Transverse colon (tissue), 4 donors: Measurements from ENCODE around the gene HSPB1. TPM values are rescaled to one million over a fixed set of nuclear protein-coding genes. Genes with fewer than 3 reads are reported as not detected.

Experiments
- DNase-seq: peaks from one replicate; pipeline ENCODE4 v3.0.0-alpha.2; 2019
- H3K27ac ChIP-seq, 4 donors: fragments of 200-600 bp; sonication (generic); 2 replicates each; pipeline ENCODE4 v1.5.1; 2016 to 2018; ENCODE audit warnings: inconsistent platforms in 4 of 4
- H3K27me3 ChIP-seq: fragments of 200-600 bp; sonication (generic); 2 replicates; pipeline ENCODE4 v1.5.1; 2017; ENCODE audit warnings: inconsistent platforms
- H3K36me3 ChIP-seq, 4 donors: fragments of 200-600 bp; sonication (generic); 2 replicates each; pipeline ENCODE4 v1.5.1; 2017 to 2019; ENCODE audit warnings: inconsistent platforms in 4 of 4
- H3K4me1 ChIP-seq, 4 donors: fragments of 200-600 bp; sonication (generic); 2 replicates each; pipeline ENCODE4 v1.5.1; 2017 to 2020; ENCODE audit warnings: inconsistent platforms in 4 of 4
- H3K4me3 ChIP-seq, 4 donors: fragments of 200-600 bp; sonication (generic); 1 replicate in 1 of 4; 2 replicates in 3 of 4; pipeline versions ENCODE4 v1.5.1 to v1.6.1; 2017 to 2019; ENCODE audit warnings: inconsistent platforms in 4 of 4
- H3K9me3 ChIP-seq, 2 donors: fragments of 200-600 bp; sonication (generic); 2 replicates each; pipeline ENCODE4 v1.5.1; 2017 to 2019; ENCODE audit warnings: inconsistent platforms in 2 of 2
- EP300 ChIP-seq: sonication (generic); formaldehyde crosslinking; IDR thresholded peaks from one replicate; pipeline ENCODE4 v1.6.1; 2017; ENCODE audit warnings: antibody characterized with exemption, low read depth
- POLR2A ChIP-seq: fragments of 450-650 bp; IDR thresholded peaks from one replicate; pipeline ENCODE4 v1.6.1; 2016; ENCODE audit warnings: antibody characterized with exemption, mild to moderate bottlenecking, moderate library complexity
- POLR2AphosphoS5 ChIP-seq, 3 donors: sonication (generic); formaldehyde crosslinking; IDR thresholded peaks; one replicate each; pipeline ENCODE4 v1.6.1; 2016; ENCODE audit warnings: antibody characterized with exemption in 3 of 3
- WGBS, 2 donors: methylation state at CpG; one replicate each; pipeline ENCODE4 v1.1.5; 2018; ENCODE audit warnings: low coverage in 1 of 2; 5-methylcytosine and 5-hydroxymethylcytosine counted together
- in situ Hi-C, 4 donors: fragments of 200-750 bp; cut with MboI; loops; one replicate each; pipeline versions ENCODE4 v1.15.0 to v1.15.1; 2017; ENCODE audit warnings: low sequenced_read_pairs in 3 of 4, low pct_ligation_motif_present in 1 of 4, low pct_unique_long_range_greater_than_20kb in 1 of 4
- intact Hi-C: fragments of 100-400 bp; cut with DNase I; formaldehyde crosslinking; loops from one replicate; pipeline ENCODE4 v1.15.1; 2023; ENCODE audit warnings: low total_unique reads
- total RNA-seq, 4 donors: library from RNA; depleted of rRNA; stranded (reverse); fragments of >200 nt; gene quantifications; one replicate each; pipeline ENCODE4 v1.1.0, GENCODE V29; 2016
- TF ChIP-seq, protein P1 (sequence below), 5 experiments: fragments of 200-600 bp in 3 of 5; fragments of 450-650 bp in 2 of 5; sonication (generic) in 3 of 5; IDR thresholded peaks; 1 replicate in 2 of 5; 2 replicates in 3 of 5; pipeline ENCODE4 v1.5.1; 2016 to 2017; ENCODE audit warnings: antibody characterized with exemption in 5 of 5, inconsistent platforms in 3 of 5, mild to moderate bottlenecking in 2 of 5, moderate library complexity in 1 of 5

Gene HSPB1
- 1,000 to 10,000 TPM in 1 of 4 donors, 100 to 1,000 TPM in 3; 387 to 1,086 (median 519) TPM for total RNA-seq

DNA sequence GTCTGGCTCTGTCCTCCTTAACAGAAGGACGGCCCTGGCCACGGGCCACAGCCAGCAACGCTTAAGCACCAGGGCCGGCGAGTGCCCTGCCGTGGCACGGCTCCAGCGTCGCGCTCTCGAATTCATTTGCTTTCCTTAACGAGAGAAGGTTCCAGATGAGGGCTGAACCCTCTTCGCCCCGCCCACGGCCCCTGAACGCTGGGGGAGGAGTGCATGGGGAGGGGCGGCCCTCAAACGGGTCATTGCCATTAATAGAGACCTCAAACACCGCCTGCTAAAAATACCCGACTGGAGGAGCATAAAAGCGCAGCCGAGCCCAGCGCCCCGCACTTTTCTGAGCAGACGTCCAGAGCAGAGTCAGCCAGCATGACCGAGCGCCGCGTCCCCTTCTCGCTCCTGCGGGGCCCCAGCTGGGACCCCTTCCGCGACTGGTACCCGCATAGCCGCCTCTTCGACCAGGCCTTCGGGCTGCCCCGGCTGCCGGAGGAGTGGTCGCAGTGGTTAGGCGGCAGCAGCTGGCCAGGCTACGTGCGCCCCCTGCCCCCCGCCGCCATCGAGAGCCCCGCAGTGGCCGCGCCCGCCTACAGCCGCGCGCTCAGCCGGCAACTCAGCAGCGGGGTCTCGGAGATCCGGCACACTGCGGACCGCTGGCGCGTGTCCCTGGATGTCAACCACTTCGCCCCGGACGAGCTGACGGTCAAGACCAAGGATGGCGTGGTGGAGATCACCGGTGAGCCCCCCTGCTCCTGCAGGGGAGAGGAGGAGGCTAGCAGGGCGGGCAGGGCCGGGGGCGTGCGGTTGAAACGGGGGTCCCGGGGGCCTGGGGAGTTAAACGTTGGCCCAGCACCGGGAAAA, at the start of gene HSPB1:
Gene HSPB1 (plus strand): TSS at position 327 of the 855 bp plus-strand sequence. CDS start 40 bp downstream, at position 367.
- H3K27ac ChIP-seq = peak within 1 kb of the TSS; percentile 94 to 99 (median 97)
- TF ChIP-seq EP300 (no peak), POLR2AphosphoS5 (IDR thresholded peaks at IDR 0.05) (peak; percentile 97), POLR2A (peak; percentile 92)
- TF ChIP-seq, protein P1, sequence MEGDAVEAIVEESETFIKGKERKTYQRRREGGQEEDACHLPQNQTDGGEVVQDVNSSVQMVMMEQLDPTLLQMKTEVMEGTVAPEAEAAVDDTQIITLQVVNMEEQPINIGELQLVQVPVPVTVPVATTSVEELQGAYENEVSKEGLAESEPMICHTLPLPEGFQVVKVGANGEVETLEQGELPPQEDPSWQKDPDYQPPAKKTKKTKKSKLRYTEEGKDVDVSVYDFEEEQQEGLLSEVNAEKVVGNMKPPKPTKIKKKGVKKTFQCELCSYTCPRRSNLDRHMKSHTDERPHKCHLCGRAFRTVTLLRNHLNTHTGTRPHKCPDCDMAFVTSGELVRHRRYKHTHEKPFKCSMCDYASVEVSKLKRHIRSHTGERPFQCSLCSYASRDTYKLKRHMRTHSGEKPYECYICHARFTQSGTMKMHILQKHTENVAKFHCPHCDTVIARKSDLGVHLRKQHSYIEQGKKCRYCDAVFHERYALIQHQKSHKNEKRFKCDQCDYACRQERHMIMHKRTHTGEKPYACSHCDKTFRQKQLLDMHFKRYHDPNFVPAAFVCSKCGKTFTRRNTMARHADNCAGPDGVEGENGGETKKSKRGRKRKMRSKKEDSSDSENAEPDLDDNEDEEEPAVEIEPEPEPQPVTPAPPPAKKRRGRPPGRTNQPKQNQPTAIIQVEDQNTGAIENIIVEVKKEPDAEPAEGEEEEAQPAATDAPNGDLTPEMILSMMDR (IDR thresholded peaks at IDR 0.05) = peak in 1 of 5 experiments; percentile 16
- no peaks in the 10 kb centered on the region for H3K27me3 ChIP-seq
- in situ Hi-C loops = no loop called here
- no peaks in the 10 kb centered on the region for H3K36me3 ChIP-seq
- H3K9me3 ChIP-seq = no peaks in the 10 kb centered on the region
- 0% methylated on average over 4 to 40 of the region's 75 CpGs for WGBS, 2 donors
- peaks cover 3 to 43% (median 33%) of the 10 kb centered on the region in 4 donors for H3K4me1 ChIP-seq
- peak within 1 kb of the TSS; percentile 69 to 88 (median 84) for H3K4me3 ChIP-seq
- intact Hi-C loops = no loop called here
- peak; percentile 94 for DNase-seq

DNA sequence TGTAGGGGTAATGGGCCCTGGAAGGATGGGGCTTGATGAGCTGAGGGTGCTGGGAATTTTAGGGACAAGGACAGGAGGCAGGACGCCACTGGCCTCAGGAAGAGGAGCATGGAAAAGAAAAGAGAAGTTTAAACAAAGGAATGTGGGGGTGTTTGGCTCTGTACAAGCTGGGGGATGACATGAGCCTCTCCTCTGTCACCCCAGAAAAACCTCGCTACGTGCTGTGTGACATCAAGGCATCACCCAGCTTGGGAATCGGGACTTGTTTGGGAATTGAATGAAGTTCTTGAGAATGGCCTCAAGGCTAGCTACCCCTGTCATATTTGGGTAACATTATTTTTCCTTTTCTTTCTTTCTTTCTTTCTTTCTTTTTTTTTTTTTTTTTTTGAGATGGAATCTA, 47.7 kb upstream of the HSPB1 start:
- DNase-seq = no peak
- 79 to 83% methylated on average over 4 of the region's 4 CpGs for WGBS, 2 donors
- TF ChIP-seq POLR2A (no peak), POLR2AphosphoS5 (IDR thresholded peaks at IDR 0.05) (no peak), EP300 (no peak)
- TF ChIP-seq, protein P1 (IDR thresholded peaks at IDR 0.05) = no peak

DNA sequence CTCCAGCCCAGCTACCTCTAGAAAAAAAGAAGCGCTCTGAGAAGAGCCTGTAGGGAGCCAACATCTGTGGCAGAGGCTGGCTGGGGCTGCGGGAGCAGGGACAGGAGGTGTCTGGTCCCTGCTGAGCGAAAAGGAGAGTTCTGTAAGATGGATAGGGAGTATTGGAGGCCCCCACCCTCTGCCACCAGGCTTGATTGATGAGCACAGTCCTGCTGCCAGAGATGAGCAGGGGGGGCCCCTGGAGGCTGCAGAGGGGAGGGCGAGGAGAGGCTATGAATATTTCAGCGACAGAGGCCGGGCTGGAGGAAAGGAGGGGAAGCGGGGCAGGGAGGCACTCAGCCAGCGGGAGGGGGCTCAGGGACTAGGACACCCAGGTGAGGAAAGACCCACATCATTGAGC, 44.5 kb upstream of the HSPB1 start:
- intact Hi-C loops (no loop called here), in situ Hi-C loops (no loop called here)
- TF ChIP-seq EP300 (no peak), POLR2A (no peak), POLR2AphosphoS5 (IDR thresholded peaks at IDR 0.05) (no peak)
- TF ChIP-seq, protein P1 (IDR thresholded peaks at IDR 0.05) = no peak
- Histone ChIP-seq H3K27me3 (peaks cover 53% of the 10 kb centered on the region), H3K9me3 (no peaks in the 10 kb centered on the region), H3K4me1 (peaks cover 0 to 11% (median 7%) of the 10 kb centered on the region in 4 donors), H3K27ac (no peak overlapping the region), H3K4me3 (no peak overlapping the region), H3K36me3 (no peaks in the 10 kb centered on the region)
- WGBS, 2 donors = 37 to 53% methylated on average over 4 to 8 of the region's 8 CpGs
- DNase-seq = no peak

More for the DNA sequence above, 47.7 kb upstream of the HSPB1 start:
- Histone ChIP-seq H3K36me3 (no peaks in the 10 kb centered on the region), H3K4me3 (no peak overlapping the region), H3K27ac (no peak overlapping the region), H3K4me1 (peaks cover 0 to 2% (median 2%) of the 10 kb centered on the region in 4 donors), H3K27me3 (peaks cover 40% of the 10 kb centered on the region), H3K9me3 (no peaks in the 10 kb centered on the region)
- in situ Hi-C loops (no loop called here), intact Hi-C loops (no loop called here)

DNA sequence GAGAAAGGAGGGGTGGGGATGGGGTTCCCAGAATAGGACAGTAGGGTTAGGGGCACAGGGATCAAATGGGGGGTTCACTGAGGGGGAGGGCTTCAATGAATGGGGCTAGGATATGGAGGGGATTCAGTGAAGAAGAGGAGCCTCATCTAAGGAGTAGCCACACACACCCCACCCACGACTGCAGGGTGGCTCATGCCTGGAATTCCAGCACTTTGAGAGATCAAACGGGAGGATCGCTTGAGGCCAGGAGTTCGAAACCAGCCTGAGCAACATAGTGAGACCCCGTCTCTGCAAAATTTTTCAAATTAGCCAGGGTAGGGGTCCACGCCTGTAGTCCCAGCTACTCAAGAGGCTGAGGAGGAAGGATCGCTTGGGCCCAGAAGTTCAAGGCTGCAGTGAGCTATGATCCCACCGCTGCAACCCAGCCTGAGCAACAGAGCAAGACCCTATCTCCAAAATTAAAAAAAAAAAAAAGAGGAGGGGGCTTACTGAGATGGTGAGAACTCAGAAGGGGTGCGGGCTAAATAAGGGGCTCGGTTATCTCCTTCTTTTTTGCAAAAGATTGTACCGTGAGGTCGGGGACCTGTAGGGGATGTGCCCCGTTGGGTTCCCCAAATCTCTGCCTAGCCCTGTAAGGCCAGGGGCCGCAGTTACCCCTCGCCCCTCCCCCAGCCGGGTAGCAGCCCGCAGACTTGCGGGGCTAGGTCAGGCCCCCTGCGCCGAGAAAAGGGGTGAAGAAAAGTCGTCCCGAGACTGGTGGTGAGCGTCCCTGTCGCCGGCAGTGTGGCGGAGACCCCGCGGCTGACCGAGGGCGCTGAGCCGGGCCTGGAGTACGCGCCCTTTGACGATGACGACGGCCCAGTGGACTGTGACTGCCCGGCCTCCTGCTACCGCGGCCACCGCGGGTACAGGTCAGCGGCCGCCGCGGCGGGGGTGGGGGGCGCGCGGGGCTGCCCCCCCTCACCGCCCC, 43.1 kb upstream of the HSPB1 start:
- 18 to 24% methylated on average over 14 to 50 of the region's 50 CpGs for WGBS, 2 donors
- Histone ChIP-seq H3K4me3 (peak overlapping the region in 2 of 4 donors; percentile 12 to 38), H3K27me3 (peaks cover 57% of the 10 kb centered on the region), H3K36me3 (no peaks in the 10 kb centered on the region), H3K9me3 (no peaks in the 10 kb centered on the region), H3K4me1 (peaks cover 0 to 11% (median 7%) of the 10 kb centered on the region in 4 donors), H3K27ac (no peak overlapping the region)
- TF ChIP-seq EP300 = no peak
- TF ChIP-seq POLR2A = no peak
- TF ChIP-seq POLR2AphosphoS5 (IDR thresholded peaks at IDR 0.05) = no peak
- TF ChIP-seq, protein P1 (IDR thresholded peaks at IDR 0.05) = no peak
- no peak for DNase-seq
- in situ Hi-C loops (loop anchor here in 1 of 4 donors (10.0 kb wide), 1 partner anchor 85 kb away; no protein-coding TSS in a partner anchor), intact Hi-C loops (no loop called here)
